ENCODE measurements around the gene CSF1R. TPM values are rescaled to one million over a fixed set of nuclear protein-coding genes. Genes with fewer than 3 reads are reported as not detected.

The CSF1R gene
- total RNA-seq, 1 donor from 2014 or later: not detected

- H3K27ac Mint-ChIP-seq (ENCODE audit: unreplicated experiment): no peak overlapping the region
- no peaks in the 10 kb centered on the region for H3K4me1 Mint-ChIP-seq (ENCODE audit: low read depth, unreplicated experiment)
- H3K36me3 Mint-ChIP-seq (ENCODE audit: unreplicated experiment): no peaks in the 10 kb centered on the region
- DNase-seq: no peak
- TF ChIP-seq CTCF (IDR thresholded peaks at IDR 0.05; ENCODE audit: partially characterized antibody, unreplicated experiment): no peak
- peaks cover 4% of the 10 kb centered on the region for H3K9me3 Mint-ChIP-seq (ENCODE audit: unreplicated experiment)
- H3K27me3 Mint-ChIP-seq (ENCODE audit: unreplicated experiment): peaks cover 8% of the 10 kb centered on the region
- H3K4me3 Mint-ChIP-seq (ENCODE audit: unreplicated experiment): no peak overlapping the region
These were observed 37.8 kb upstream of the CSF1R start for GRCh38 chr5:150124111-150124557.

- Mint-ChIP-seq H3K27me3 (ENCODE audit: unreplicated experiment) (peaks cover 8% of the 10 kb centered on the region), H3K36me3 (ENCODE audit: unreplicated experiment) (no peaks in the 10 kb centered on the region), H3K9me3 (ENCODE audit: unreplicated experiment) (peaks cover 4% of the 10 kb centered on the region), H3K4me1 (ENCODE audit: low read depth, unreplicated experiment) (no peaks in the 10 kb centered on the region), H3K27ac (ENCODE audit: unreplicated experiment) (no peak overlapping the region), H3K4me3 (ENCODE audit: unreplicated experiment) (no peak overlapping the region)
- DNase-seq: no peak
- no peak for TF ChIP-seq CTCF (IDR thresholded peaks at IDR 0.05; ENCODE audit: partially characterized antibody, unreplicated experiment)
These were observed 37.2 kb upstream of the CSF1R start for GRCh38 chr5:150123542-150123941.

- Mint-ChIP-seq H3K9me3 (ENCODE audit: unreplicated experiment) (peaks cover 4% of the 10 kb centered on the region), H3K4me3 (ENCODE audit: unreplicated experiment) (no peak overlapping the region), H3K27me3 (ENCODE audit: unreplicated experiment) (peaks cover 6% of the 10 kb centered on the region), H3K4me1 (ENCODE audit: low read depth, unreplicated experiment) (no peaks in the 10 kb centered on the region), H3K36me3 (ENCODE audit: unreplicated experiment) (no peaks in the 10 kb centered on the region), H3K27ac (ENCODE audit: unreplicated experiment) (no peak overlapping the region)
- DNase-seq: no peak
- TF ChIP-seq CTCF (IDR thresholded peaks at IDR 0.05; ENCODE audit: partially characterized antibody, unreplicated experiment): no peak
These were observed 36.5 kb upstream of the CSF1R start for GRCh38 chr5:150122536-150123481.

- peaks cover 4% of the 10 kb centered on the region for H3K9me3 Mint-ChIP-seq (ENCODE audit: unreplicated experiment)
- no peak for DNase-seq
- no peaks in the 10 kb centered on the region for H3K4me1 Mint-ChIP-seq (ENCODE audit: low read depth, unreplicated experiment)
- no peak for TF ChIP-seq CTCF (IDR thresholded peaks at IDR 0.05; ENCODE audit: partially characterized antibody, unreplicated experiment)
- no peak overlapping the region for H3K27ac Mint-ChIP-seq (ENCODE audit: unreplicated experiment)
- H3K36me3 Mint-ChIP-seq (ENCODE audit: unreplicated experiment): no peaks in the 10 kb centered on the region
- H3K27me3 Mint-ChIP-seq (ENCODE audit: unreplicated experiment): peaks cover 6% of the 10 kb centered on the region
- no peak overlapping the region for H3K4me3 Mint-ChIP-seq (ENCODE audit: unreplicated experiment)
These were observed 35.8 kb upstream of the CSF1R start for GRCh38 chr5:150122158-150122510.
